ENCODE results near the gene NUBP2. TPM values are rescaled to one million over a fixed set of nuclear protein-coding genes. Genes with fewer than 3 reads are reported as not detected.
A peak's percentile ranks its signal among the peaks of the same experiment; 100 is the strongest.

Gene NUBP2
- total RNA-seq, 1 experiment from 2014 or later = 69.4 TPM

GRCh38 chr16:1762879-1763520 is 19.8 kb upstream of the NUBP2 start:
- Histone ChIP-seq H2BK12ac (ENCODE audit: insufficient read length, low read depth, low read length) (no peak overlapping the region), H3K9me3 (ENCODE audit: control insufficient read depth, low read depth, low read length) (no peaks in the 10 kb centered on the region), H2BK5ac (ENCODE audit: insufficient read length, low read length) (no peak overlapping the region), H3K79me1 (ENCODE audit: insufficient read depth, low read depth, low read length, poor library complexity, severe bottlenecking) (no peaks in the 10 kb centered on the region), H4K8ac (replicated peaks; ENCODE audit: insufficient read length, low read depth, low read length) (no peak overlapping the region), H3K14ac (ENCODE audit: insufficient read depth, low read length) (no peak overlapping the region), H2AK5ac (ENCODE audit: insufficient read length, low read length) (no peak overlapping the region), H3K56ac (ENCODE audit: insufficient read length, low read depth, low read length) (no peak overlapping the region), H3T11ph (ENCODE audit: low read length) (no peak overlapping the region), H3K23me2 (ENCODE audit: insufficient read length, low read depth, low read length, poor library complexity, severe bottlenecking) (peaks cover 3% of the 10 kb centered on the region), H2BK120ac (ENCODE audit: low read depth, low read length, poor library complexity, severe bottlenecking) (no peak overlapping the region), H4K5ac (ENCODE audit: insufficient read length, low read depth, low read length) (no peak overlapping the region), H3K79me2 (ENCODE audit: insufficient read depth, low read length) (no peaks in the 10 kb centered on the region), H3K23ac (ENCODE audit: insufficient read length, low read depth, low read length) (no peak overlapping the region), H2BK15ac (ENCODE audit: low read depth, low read length) (no peak overlapping the region), H2BK20ac (ENCODE audit: low read depth, low read length, poor library complexity, severe bottlenecking) (no peak overlapping the region), H3K9ac (ENCODE audit: extremely low read depth, insufficient read length, low read length) (no peak overlapping the region), H3K4me1 (ENCODE audit: insufficient read depth, low read length) (no peaks in the 10 kb centered on the region), H3K27ac (ENCODE audit: insufficient read length, low read depth, low read length) (no peak overlapping the region), H4K91ac (ENCODE audit: insufficient read length, low read depth, low read length) (no peak overlapping the region), H3K4ac (ENCODE audit: low read depth, low read length) (no peak overlapping the region), H3K18ac (ENCODE audit: insufficient read length, low read depth, low read length) (no peak overlapping the region), H4K20me1 (ENCODE audit: control insufficient read depth, insufficient read depth, insufficient read length) (no peaks in the 10 kb centered on the region), H3K4me2 (ENCODE audit: insufficient read depth, insufficient read length, low read length) (no peak overlapping the region), H3K27me3 (ENCODE audit: insufficient read depth, low read length) (no peaks in the 10 kb centered on the region), H2AFZ (ENCODE audit: low read length) (no peak overlapping the region)
- peak; percentile 45 for DNase-seq
- H3K27me3 Mint-ChIP-seq (ENCODE audit: low read depth) = no peaks in the 10 kb centered on the region
- no peak overlapping the region for H3K27ac Mint-ChIP-seq
- H3K9me3 Mint-ChIP-seq = no peaks in the 10 kb centered on the region
- WGBS (ENCODE audit: extremely low coverage, insufficient read length, low lambda C conversion rate) = no CpG with 5 or more reads among the region's 24 CpGs
- H3K4me3 Mint-ChIP-seq = no peak overlapping the region
- no peak for TF ChIP-seq CTCF (conservative IDR thresholded peaks at IDR 0.05)
- no peaks in the 10 kb centered on the region for H3K4me1 Mint-ChIP-seq
- H3K36me3 Mint-ChIP-seq (ENCODE audit: insufficient read depth in 1 of 3, low read depth in 3 of 3) = peaks cover 7 to 34% (median 22%) of the 10 kb centered on the region in 3 experiments; a peak in 6 of 7 replicates

Data from H9 (cell line).